HepG2 (cell line): ENCODE results near the gene KCNQ5.

ENCODE experiments used
- IKZF1 ChIP-seq: fragments of 450-650 bp; IDR thresholded peaks from 2 replicates; pipeline ENCODE4 v1.7.1; 2016
- TF ChIP-seq, protein P1 (sequence below): sonication (generic); formaldehyde crosslinking; IDR thresholded peaks from 2 replicates; pipeline ENCODE4 v1.8.0; 2023; ENCODE audit warnings: mild to moderate bottlenecking, missing genetic modification reagents

DNA sequence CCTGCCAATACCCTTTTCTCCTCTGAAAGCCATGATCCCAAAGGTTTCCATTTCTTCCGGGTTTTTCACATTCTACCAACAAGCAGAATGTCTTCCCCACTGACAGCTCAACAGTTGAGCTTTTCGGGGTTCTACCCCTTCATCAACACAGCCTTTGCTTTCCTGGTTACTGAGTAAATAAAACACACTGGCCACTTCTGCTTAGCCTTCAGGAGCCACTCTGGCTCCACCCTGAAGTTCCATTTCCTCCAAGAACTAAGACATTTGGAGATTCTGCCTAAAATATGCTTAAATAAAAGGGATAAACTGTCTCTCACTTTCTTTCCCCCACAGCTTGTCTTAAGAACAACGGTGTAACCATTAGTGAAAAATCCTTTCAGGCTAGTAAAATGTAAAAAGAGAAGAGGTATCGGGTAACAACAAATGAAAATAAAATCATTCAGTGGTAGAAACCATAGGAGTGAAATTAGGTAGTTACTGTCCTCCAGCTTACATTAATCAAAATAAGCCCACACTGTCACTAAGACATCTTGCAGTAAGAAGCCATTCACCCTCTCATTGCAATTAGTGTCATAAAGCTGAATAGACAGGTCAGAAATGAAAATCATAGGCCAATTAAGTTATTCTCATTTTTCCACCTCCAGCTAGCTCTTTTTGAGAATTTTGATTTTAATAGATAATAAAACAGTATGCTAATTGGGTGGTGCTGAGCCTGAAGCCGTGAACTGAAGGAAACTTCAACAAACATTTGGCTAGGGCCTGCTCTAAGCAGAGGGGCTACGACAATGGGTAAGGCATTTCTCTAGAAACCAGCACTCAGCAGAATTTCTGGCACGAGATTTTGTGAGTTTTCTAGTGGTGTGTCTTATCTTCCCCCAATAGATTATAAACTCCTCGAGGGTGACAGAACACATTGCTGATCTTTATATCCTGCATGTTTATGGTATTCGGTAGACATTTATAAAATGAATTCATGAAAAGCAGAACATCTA is 409.2 kb downstream of the KCNQ5 start:
- TF ChIP-seq, protein P1, sequence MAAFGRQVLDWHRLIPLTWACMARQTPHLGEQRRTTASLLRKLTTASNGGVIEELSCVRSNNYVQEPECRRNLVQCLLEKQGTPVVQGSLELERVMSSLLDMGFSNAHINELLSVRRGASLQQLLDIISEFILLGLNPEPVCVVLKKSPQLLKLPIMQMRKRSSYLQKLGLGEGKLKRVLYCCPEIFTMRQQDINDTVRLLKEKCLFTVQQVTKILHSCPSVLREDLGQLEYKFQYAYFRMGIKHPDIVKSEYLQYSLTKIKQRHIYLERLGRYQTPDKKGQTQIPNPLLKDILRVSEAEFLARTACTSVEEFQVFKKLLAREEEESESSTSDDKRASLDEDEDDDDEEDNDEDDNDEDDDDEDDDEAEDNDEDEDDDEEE (CRISPR knock-in tag), result no peak
- no peak for TF ChIP-seq IKZF1
